K562 treated with DMSO at 1 percent for 48 hours (cell line): ENCODE data around the gene VPS54. TPM values are rescaled to one million over a fixed set of nuclear protein-coding genes. Genes with fewer than 3 reads are reported as not detected.

ENCODE experiments used
- total RNA-seq: library from RNA; unstranded; fragments of 300-600 nt; gene quantifications from 2 replicates; pipeline ENCODE4 v1.2.3, GENCODE V29; 2022; ENCODE audit warnings: low replicate concordance; ENCODE audit errors: extremely low read depth

Gene VPS54, protein sequence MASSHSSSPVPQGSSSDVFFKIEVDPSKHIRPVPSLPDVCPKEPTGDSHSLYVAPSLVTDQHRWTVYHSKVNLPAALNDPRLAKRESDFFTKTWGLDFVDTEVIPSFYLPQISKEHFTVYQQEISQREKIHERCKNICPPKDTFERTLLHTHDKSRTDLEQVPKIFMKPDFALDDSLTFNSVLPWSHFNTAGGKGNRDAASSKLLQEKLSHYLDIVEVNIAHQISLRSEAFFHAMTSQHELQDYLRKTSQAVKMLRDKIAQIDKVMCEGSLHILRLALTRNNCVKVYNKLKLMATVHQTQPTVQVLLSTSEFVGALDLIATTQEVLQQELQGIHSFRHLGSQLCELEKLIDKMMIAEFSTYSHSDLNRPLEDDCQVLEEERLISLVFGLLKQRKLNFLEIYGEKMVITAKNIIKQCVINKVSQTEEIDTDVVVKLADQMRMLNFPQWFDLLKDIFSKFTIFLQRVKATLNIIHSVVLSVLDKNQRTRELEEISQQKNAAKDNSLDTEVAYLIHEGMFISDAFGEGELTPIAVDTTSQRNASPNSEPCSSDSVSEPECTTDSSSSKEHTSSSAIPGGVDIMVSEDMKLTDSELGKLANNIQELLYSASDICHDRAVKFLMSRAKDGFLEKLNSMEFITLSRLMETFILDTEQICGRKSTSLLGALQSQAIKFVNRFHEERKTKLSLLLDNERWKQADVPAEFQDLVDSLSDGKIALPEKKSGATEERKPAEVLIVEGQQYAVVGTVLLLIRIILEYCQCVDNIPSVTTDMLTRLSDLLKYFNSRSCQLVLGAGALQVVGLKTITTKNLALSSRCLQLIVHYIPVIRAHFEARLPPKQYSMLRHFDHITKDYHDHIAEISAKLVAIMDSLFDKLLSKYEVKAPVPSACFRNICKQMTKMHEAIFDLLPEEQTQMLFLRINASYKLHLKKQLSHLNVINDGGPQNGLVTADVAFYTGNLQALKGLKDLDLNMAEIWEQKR
- total RNA-seq = not detected in 2 replicates

DNA sequence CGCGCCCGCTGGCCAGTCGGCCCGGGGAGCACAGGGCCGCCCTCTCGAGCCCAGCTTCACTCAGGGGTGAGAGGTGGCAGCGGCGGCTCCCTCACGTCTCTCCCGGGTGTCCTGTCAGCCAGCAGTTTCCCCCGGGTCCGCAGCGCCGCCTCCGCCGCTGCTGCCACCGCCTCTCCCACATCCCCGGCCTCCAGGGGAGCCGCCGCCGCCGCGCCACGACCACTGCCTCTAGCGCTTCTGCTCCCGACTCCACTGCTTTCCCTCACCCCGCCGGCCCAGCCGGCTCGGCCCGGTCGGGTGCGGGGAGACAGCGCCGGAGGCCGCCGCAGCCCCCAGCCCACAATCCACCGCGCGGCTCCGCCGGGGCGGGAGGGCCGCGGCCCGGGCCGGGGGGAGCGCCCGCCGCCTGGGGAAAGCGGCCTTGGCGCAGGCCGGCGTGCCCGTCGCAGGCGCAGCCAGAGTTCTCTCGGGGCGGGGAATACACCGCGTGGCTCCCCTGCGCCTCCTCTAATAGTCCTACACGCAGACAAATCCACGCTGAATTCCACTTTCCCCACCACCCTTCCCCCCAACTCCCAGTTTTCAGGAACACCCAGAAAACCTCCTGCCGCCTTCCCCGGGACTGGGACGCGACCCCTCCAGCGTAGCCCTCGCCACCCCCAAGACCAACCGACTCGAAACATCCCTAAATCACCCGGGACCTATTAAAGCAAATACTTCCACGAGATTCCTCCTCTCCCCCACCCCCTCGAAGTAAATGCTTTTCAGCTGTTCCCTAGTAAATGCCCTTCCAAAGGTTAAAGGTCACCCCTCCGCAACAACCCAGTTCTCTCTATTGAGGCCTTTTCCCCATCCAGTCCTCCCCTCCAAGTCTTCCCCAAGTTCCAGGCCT is at the start of gene VPS54:
Gene VPS54 (minus strand): TSS at position 346 of the 892 bp plus-strand sequence. CDS start 35,429 bp downstream, outside the sequence.

Other genes with a start within 250 kb of the VPS54 start
- not detected in 2 replicates for gene UGP2, start 177.5 kb downstream of the VPS54 start, total RNA-seq
- not detected in 2 replicates for gene PELI1, start 125.0 kb upstream of the VPS54 start, total RNA-seq